COR-L47 (cell line): ENCODE data around the gene INO80C.
"Not testable (repeated sequence)": the region's sequence is repeated elsewhere in the genome, so short reads cannot be mapped to it uniquely, and the experiment has no call there.

Experiments
- DNase-seq: peaks from one replicate; lab custom pipeline; 2025; lab: John Stamatoyannopoulos, UW

Gene INO80C

GRCh38 chr18:35489281-35489680, 8.5 kb downstream of the INO80C start:
- not testable (repeated sequence) for DNase-seq

- not testable (repeated sequence) for DNase-seq
Measured at GRCh38 chr18:35488396-35488795, 9.4 kb downstream of the INO80C start.

GRCh38 chr18:35487525-35487924, 10.2 kb downstream of the INO80C start:
- not testable (repeated sequence) for DNase-seq

GRCh38 chr18:35485852-35486251, 11.9 kb downstream of the INO80C start:
- no peak for DNase-seq

GRCh38 chr18:35484034-35484433, 13.7 kb downstream of the INO80C start:
- no peak for DNase-seq

- no peak for DNase-seq
Measured at GRCh38 chr18:35481960-35482366, 15.8 kb downstream of the INO80C start.

GRCh38 chr18:35479911-35480586, 17.7 kb downstream of the INO80C start:
- no peak for DNase-seq

GRCh38 chr18:35478520-35479435, 19.0 kb downstream of the INO80C start:
- peak; percentile 52 for DNase-seq

GRCh38 chr18:35477974-35478373, 19.8 kb downstream of the INO80C start:
- no peak for DNase-seq

GRCh38 chr18:35477497-35477896, 20.3 kb downstream of the INO80C start:
- no peak for DNase-seq

- no peak for DNase-seq
Measured at GRCh38 chr18:35474884-35475283, 22.9 kb downstream of the INO80C start.

GRCh38 chr18:35473562-35473961, 24.2 kb downstream of the INO80C start:
- no peak for DNase-seq

GRCh38 chr18:35470435-35470834, 27.3 kb downstream of the INO80C start:
- DNase-seq: no peak

- no peak for DNase-seq
Measured at GRCh38 chr18:35469725-35470124, 28.0 kb downstream of the INO80C start.

- DNase-seq: no peak
Measured at GRCh38 chr18:35468711-35469110, 29.0 kb downstream of the INO80C start.

- no peak for DNase-seq
Measured at GRCh38 chr18:35467624-35468016, 30.1 kb downstream of the INO80C start.

- DNase-seq: no peak
Measured at GRCh38 chr18:35466815-35467623, 30.7 kb downstream of the INO80C start.

GRCh38 chr18:35466334-35466733, 31.4 kb downstream of the INO80C start:
- DNase-seq: no peak

- no peak for DNase-seq
Measured at GRCh38 chr18:35465329-35465728, 32.4 kb downstream of the INO80C start.

GRCh38 chr18:35464831-35465279, 32.9 kb downstream of the INO80C start:
- no peak for DNase-seq

GRCh38 chr18:35463827-35464226, 33.9 kb downstream of the INO80C start:
- no peak for DNase-seq

GRCh38 chr18:35463050-35463449, 34.7 kb downstream of the INO80C start:
- no peak for DNase-seq
